SIG-M5 (cell line): ENCODE data around the gene CYTL1.
"Not testable (repeated sequence)": the region's sequence is repeated elsewhere in the genome, so short reads cannot be mapped to it uniquely, and the experiment has no call there.

Experiments
- DNase-seq: peaks from one replicate; lab custom pipeline; 2025; lab: John Stamatoyannopoulos, UW

The CYTL1 gene

GRCh38 chr4:5033281-5033841 is 14.1 kb upstream of the CYTL1 start:
- DNase-seq, result no peak

GRCh38 chr4:5032813-5033212 is 13.6 kb upstream of the CYTL1 start:
- no peak for DNase-seq

GRCh38 chr4:5030927-5031326 is 11.7 kb upstream of the CYTL1 start:
- no peak for DNase-seq

- DNase-seq, result no peak
These were observed 11.0 kb upstream of the CYTL1 start for GRCh38 chr4:5030221-5030620.

GRCh38 chr4:5029447-5029846 is 10.2 kb upstream of the CYTL1 start:
- no peak for DNase-seq

- no peak for DNase-seq
These were observed 9.2 kb upstream of the CYTL1 start for GRCh38 chr4:5028480-5028879.

GRCh38 chr4:5027346-5027745 is 8.1 kb upstream of the CYTL1 start:
- no peak for DNase-seq

- DNase-seq, result no peak
These were observed 7.1 kb upstream of the CYTL1 start for GRCh38 chr4:5026371-5026770.

- no peak for DNase-seq
These were observed 5.4 kb upstream of the CYTL1 start for GRCh38 chr4:5024673-5025072.

- DNase-seq, result no peak
These were observed 2.3 kb upstream of the CYTL1 start for GRCh38 chr4:5021546-5021945.

GRCh38 chr4:5020341-5020740 is 1.1 kb upstream of the CYTL1 start:
- DNase-seq, result no peak

- DNase-seq, result no peak
These were observed 538 bp upstream of the CYTL1 start for GRCh38 chr4:5019796-5020195.

- DNase-seq, result no peak
These were observed 655 bp downstream of the CYTL1 start for GRCh38 chr4:5018603-5019002.

- no peak for DNase-seq
These were observed 1.2 kb downstream of the CYTL1 start for GRCh38 chr4:5018096-5018495.

GRCh38 chr4:5014007-5014682 is 5.1 kb downstream of the CYTL1 start:
- no peak for DNase-seq

GRCh38 chr4:5012958-5013357 is 6.3 kb downstream of the CYTL1 start:
- DNase-seq, result no peak

GRCh38 chr4:5012244-5012898 is 6.9 kb downstream of the CYTL1 start:
- DNase-seq, result no peak

GRCh38 chr4:5010984-5011383 is 8.3 kb downstream of the CYTL1 start:
- no peak for DNase-seq

GRCh38 chr4:5009796-5010195 is 9.5 kb downstream of the CYTL1 start:
- no peak for DNase-seq

GRCh38 chr4:5006932-5007331 is 12.3 kb downstream of the CYTL1 start:
- not testable (repeated sequence) for DNase-seq

- no peak for DNase-seq
These were observed 14.8 kb downstream of the CYTL1 start for GRCh38 chr4:5004496-5004895.

- DNase-seq, result no peak
These were observed 15.3 kb downstream of the CYTL1 start for GRCh38 chr4:5003918-5004317.

GRCh38 chr4:5003372-5003857 is 15.8 kb downstream of the CYTL1 start:
- no peak for DNase-seq
